ENCODE results near the gene BHMT2. TPM values are rescaled to one million over a fixed set of nuclear protein-coding genes. Genes with fewer than 3 reads are reported as not detected.

Gene BHMT2
- total RNA-seq, 1 donor from 2014 or later, result not detected

- Mint-ChIP-seq H3K27me3 (no peaks in the 10 kb centered on the region), H3K9me3 (no peaks in the 10 kb centered on the region), H3K4me1 (ENCODE audit: unreplicated experiment) (peaks cover 4% of the 10 kb centered on the region), H3K27ac (no peak overlapping the region), H3K4me3 (no peak overlapping the region), H3K36me3 (no peaks in the 10 kb centered on the region)
- no peak for DNase-seq (ENCODE audit: extremely low spot score, unreplicated experiment)
- TF ChIP-seq CTCF (conservative IDR thresholded peaks at IDR 0.05), result no peak
Observed at GRCh38 chr5:79032782-79033181, 36.8 kb upstream of the BHMT2 start.

GRCh38 chr5:79035237-79035636 lies 34.3 kb upstream of the BHMT2 start:
- Mint-ChIP-seq H3K27ac (no peak overlapping the region), H3K9me3 (no peaks in the 10 kb centered on the region), H3K4me1 (ENCODE audit: unreplicated experiment) (peaks cover 4% of the 10 kb centered on the region), H3K36me3 (no peaks in the 10 kb centered on the region), H3K27me3 (no peaks in the 10 kb centered on the region), H3K4me3 (no peak overlapping the region)
- DNase-seq (ENCODE audit: extremely low spot score, unreplicated experiment), result no peak
- no peak for TF ChIP-seq CTCF (conservative IDR thresholded peaks at IDR 0.05)

- DNase-seq (ENCODE audit: extremely low spot score, unreplicated experiment), result no peak
- no peaks in the 10 kb centered on the region for H3K27me3 Mint-ChIP-seq
- no peak overlapping the region for H3K4me3 Mint-ChIP-seq
- H3K36me3 Mint-ChIP-seq, result no peaks in the 10 kb centered on the region
- no peaks in the 10 kb centered on the region for H3K4me1 Mint-ChIP-seq (ENCODE audit: unreplicated experiment)
- no peak for TF ChIP-seq CTCF (conservative IDR thresholded peaks at IDR 0.05)
- no peaks in the 10 kb centered on the region for H3K9me3 Mint-ChIP-seq
- H3K27ac Mint-ChIP-seq, result no peak overlapping the region
Observed at GRCh38 chr5:79036769-79037168, 32.8 kb upstream of the BHMT2 start.

- no peak for TF ChIP-seq CTCF (conservative IDR thresholded peaks at IDR 0.05)
- Mint-ChIP-seq H3K9me3 (no peaks in the 10 kb centered on the region), H3K36me3 (no peaks in the 10 kb centered on the region)
Observed at GRCh38 chr5:79042188-79042587, 27.4 kb upstream of the BHMT2 start.

DNA sequence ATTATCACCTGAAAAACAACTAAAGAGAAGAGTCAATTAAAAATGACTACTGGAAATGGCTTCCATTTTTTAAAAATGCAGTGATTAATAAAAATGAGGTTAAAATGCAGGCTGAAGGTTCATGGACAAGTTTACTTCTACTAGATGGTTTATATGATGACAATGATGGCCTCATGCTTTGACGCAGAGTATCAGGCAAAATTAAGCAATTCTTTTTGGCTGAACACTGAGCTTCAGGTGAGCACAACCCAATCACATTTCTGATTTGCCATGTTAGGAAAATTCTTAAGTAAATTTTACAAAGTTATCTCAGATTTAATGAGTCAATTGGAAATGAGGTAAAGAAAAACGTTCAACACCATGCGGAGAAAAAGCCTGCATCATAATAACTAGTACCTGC lies 22.4 kb upstream of the BHMT2 start:
- H3K27ac Mint-ChIP-seq, result no peak overlapping the region
- H3K4me1 Mint-ChIP-seq (ENCODE audit: unreplicated experiment), result no peaks in the 10 kb centered on the region
- H3K9me3 Mint-ChIP-seq, result no peaks in the 10 kb centered on the region
- TF ChIP-seq CTCF (conservative IDR thresholded peaks at IDR 0.05), result no peak
- no peaks in the 10 kb centered on the region for H3K27me3 Mint-ChIP-seq
- no peak for DNase-seq (ENCODE audit: extremely low spot score, unreplicated experiment)
- no peaks in the 10 kb centered on the region for H3K36me3 Mint-ChIP-seq
- no peak overlapping the region for H3K4me3 Mint-ChIP-seq

More at GRCh38 chr5:79042188-79042587, 27.4 kb upstream of the BHMT2 start:
- DNase-seq (ENCODE audit: extremely low spot score, unreplicated experiment), result no peak
- H3K27ac Mint-ChIP-seq, result no peak overlapping the region
- H3K4me3 Mint-ChIP-seq, result no peak overlapping the region
- no peaks in the 10 kb centered on the region for H3K4me1 Mint-ChIP-seq (ENCODE audit: unreplicated experiment)
- H3K27me3 Mint-ChIP-seq, result no peaks in the 10 kb centered on the region

- no peak overlapping the region for H3K27ac Mint-ChIP-seq
- H3K4me1 Mint-ChIP-seq (ENCODE audit: unreplicated experiment), result no peaks in the 10 kb centered on the region
- H3K9me3 Mint-ChIP-seq, result no peaks in the 10 kb centered on the region
- DNase-seq (ENCODE audit: extremely low spot score, unreplicated experiment), result no peak
- no peaks in the 10 kb centered on the region for H3K36me3 Mint-ChIP-seq
- H3K27me3 Mint-ChIP-seq, result no peaks in the 10 kb centered on the region
- no peak for TF ChIP-seq CTCF (conservative IDR thresholded peaks at IDR 0.05)
- no peak overlapping the region for H3K4me3 Mint-ChIP-seq
Observed at GRCh38 chr5:79048437-79048836, 21.1 kb upstream of the BHMT2 start.

Data from type B pancreatic cell (in vitro differentiated cells).